ENCODE data around the gene ECE1.

- no peak for TF ChIP-seq CTCF (IDR thresholded peaks at IDR 0.05; ENCODE audit: borderline replicate concordance, extremely low read depth, low read length, poor library complexity, severe bottlenecking)
- no peak for TF ChIP-seq EZH2 (IDR thresholded peaks at IDR 0.05; ENCODE audit: borderline replicate concordance, low read depth, low read length, severe bottlenecking)
These were observed 4.7 kb upstream of the ECE1 start for GRCh38 chr1:21295002-21295401.

Data from DND-41 (cell line).